ENCODE measurements around the gene RGS17.

The RGS17 gene

DNA sequence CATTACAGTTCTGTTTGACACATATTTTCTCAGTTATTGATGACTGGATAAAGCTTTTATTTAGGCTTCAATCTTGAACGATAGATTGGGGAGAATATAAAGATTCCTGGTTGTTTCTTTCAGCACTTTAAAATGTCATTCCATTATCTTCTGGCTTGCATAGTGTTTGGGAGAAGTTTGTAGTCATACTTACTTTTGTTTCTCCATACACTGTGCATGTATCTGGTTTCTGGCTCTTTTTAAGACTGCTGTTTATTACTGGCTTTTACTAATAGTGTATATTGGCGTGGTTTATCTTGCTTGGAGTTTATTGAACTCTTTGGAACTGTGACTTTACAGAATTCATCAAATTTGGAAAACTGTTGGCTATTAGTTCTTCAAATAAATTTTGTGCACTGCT, 49.2 kb downstream of the RGS17 start:
- no peak for DNase-seq

DNA sequence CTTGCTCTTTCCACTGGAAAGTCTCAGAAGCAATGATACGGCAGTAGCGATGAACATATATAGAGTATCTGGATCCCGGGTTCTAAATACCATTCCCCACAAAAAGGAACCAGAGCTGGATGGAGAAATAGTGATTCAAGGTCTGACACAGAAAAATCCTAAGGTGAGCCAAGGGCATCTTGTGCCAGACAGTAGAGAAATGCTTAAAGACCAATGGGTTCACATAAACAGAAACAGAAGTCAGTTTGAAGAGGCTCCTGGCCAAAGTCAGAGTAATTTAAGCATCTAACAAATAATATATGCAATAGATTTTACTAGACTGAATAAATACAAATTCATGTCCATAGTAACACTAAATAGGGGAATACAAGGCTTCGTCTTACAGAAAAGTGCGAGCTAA, 54.7 kb downstream of the RGS17 start:
- no peak for DNase-seq

DNA sequence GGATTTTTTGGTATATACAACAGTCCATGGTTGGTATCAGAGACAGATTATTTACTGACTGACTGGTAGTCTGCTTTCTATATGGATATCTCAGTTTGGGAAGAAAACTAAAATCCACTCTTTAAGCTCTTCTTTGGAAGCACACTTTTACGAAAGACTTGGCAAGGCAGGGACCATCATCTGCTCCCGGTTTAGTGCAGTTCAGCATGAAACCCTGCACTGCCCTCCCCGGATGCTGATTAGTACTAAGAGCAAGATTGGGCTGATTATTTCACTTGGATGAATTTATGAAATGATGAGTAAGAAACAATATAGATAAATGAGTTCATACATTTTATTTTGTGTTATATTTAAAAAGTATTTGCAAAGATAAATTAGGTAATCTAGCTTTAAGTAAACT, 56.3 kb downstream of the RGS17 start:
- no peak for DNase-seq

DNA sequence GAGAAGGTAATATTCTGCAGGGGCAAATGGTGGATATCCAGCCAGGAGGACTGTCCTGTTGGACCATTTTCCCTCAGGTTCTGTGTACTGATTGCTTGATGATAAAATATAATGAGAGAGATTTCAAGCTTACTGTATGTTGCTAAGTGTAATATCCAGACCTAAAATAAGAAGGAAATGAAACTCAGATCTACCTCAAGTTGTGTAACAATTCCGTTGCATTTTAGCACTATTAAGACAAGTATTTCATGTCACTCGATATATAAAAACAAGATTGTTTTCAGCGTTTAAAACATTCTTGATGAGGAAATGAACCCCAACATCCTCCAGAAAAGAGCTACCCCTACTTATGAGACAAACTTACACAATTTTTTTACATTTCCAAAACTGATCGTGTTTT, 57.2 kb downstream of the RGS17 start:
- no peak for DNase-seq

DNA sequence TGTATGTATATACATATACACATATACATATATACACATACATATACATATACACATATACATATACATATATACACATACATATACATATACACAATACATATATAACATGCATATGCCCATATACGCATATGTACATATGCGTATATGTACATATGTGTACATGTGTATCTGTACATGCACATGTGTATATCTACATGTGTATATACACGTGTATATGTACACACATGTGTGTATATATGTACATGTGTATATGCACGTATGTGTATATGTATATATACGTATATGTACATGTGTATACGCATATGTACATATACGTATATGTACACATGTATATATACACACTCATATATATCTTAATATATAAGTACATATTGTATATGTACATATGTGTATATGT, 60.3 kb downstream of the RGS17 start:
- no peak for DNase-seq

DNA sequence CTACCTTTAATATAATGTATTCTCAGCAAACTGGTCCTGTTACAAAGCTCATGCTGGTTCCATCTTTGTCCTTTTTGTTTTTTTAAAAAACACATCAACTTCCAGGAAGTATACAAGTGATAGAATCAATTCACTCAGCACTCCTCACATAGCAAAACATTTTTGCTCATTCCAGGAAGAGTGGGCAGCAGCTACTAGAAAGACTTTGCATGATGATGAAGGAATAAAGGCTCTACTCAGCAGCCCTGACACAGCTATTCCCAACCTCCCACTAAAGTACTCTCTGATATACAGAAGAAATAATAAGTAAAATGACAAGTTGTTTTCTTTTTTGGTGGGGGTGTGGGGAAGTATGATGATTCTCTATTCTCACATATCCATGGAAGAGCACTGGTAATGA, 61.2 kb downstream of the RGS17 start:
- DNase-seq, result no peak

DNA sequence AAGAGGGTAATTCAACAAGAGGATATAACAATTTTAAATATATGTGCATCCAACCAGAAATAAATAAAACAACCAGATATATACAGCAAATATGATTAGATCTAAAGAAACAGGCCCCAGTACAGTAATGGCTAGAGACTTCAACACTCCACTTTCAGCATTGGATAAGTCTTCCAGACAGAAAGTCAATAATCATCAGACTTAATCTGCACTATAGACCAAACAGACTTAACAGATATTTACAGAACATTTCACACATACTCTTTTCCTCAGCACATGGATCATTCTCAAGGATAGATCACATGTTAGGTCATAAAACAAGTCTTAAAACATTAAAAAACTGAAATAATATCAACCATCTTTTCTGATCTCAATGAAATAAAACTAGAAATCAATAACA, 65.9 kb downstream of the RGS17 start:
- no peak for DNase-seq

DNA sequence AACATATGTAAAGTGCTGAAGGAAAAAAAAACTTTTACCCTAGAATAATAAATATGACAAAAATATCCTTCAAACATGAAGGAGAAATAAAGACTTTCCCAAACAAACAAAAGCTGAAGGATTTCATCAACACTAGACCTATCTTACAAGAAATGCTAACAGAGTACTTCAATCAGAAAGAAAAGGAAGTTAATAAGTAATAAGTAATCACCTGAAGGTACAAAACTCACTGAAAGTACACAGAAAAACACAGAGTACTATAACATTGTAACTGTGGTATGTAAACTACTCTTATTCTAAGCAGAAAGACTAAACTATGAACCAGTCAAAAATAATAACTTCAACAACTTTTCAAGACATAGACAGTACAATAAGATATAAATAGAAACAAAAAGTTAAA, 67.1 kb downstream of the RGS17 start:
- DNase-seq, result no peak

DNA sequence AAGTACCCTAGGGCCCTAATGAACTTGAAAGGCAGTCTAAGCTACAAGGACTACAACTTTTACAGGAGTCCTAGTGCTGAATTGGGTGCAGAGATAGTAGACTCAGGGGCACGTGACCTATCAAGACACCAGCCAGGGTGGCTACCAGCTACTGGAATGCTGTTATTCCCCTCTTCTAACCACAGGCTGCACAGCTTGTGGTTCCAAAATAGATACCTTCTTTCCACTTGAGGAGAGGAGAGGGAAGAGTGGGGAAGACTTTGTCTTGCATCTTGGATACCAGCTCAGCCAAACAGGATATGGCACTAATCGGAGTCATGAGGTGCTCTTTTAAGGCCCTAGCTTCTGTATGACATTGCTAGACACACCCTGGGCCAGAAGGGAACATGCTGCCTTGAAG, 68.6 kb downstream of the RGS17 start:
- no peak for DNase-seq

DNA sequence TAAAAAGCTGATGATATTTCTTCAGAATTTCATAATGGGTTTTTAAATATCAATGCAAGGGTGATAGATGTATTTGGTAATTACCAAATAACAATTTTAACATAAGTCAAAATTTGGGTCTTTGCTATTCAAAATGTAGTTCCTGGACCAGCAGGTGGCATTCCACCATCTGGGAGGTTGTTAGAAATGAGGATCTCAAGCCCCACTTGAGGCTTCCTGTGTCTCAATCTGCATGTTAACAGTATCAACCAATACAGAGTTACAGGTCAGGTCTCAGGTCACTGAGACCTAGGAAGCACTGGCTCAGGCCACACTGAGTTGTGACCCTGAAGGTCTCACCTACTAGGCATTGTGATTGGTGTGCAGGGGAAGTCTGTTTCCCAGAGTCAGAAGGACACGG, 71.3 kb downstream of the RGS17 start:
- no peak for DNase-seq

DNA sequence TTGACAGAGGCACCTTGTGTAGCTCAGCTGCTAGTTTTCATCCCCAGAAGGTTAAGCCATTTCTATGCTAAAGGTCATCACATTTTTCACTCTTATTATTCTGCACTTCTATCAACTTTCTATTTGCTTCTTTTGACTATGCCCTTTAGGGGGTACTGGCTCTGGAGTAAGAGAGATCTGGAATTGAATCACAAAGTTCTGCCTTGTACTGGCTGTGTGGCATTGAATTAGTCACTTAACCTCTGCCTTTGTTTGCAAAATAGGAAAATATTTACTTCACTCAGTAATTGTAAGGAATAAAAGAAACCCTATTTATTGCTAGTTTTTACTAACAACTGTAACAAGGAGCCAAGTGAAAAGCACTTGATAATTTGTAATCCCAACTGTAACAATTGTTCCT, 71.8 kb downstream of the RGS17 start:
- DNase-seq, result no peak

DNA sequence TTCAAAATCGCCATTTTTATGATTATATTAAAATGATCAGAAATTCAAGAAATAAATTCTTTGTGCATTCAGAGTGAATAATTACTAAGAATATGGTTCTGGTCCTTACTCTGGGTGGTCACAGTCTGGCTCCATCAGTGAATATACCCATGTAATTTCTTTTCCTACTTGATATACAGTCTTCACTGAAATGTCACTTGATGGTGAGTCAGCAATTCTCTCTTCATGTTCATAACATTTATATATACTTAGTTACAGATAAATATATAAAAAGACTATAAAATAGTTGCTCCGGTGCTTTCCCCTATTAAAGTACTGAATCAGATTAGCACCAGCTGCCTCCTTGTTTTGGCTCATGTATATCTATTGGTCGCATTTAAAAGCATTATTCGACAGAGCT, 72.2 kb downstream of the RGS17 start:
- DNase-seq, result no peak

DNA sequence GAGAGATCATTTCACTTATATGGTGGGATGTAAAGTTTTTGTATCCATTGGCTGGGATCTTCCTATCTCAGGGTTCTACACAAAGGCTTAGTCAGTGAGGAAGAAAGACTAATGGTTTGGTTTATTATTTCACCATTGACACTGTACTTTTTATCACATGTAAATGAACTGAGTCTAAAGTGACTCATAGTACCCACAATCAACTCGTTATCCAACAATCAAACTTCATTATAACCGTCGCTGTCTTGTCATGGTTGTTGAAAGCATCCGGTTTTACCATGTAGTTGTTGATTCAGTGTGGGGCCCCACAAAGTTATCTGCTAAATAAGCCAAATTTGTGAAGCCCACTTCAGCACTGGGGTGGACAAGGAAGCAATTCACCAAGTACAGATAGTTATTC, 72.8 kb downstream of the RGS17 start:
- no peak for DNase-seq

DNA sequence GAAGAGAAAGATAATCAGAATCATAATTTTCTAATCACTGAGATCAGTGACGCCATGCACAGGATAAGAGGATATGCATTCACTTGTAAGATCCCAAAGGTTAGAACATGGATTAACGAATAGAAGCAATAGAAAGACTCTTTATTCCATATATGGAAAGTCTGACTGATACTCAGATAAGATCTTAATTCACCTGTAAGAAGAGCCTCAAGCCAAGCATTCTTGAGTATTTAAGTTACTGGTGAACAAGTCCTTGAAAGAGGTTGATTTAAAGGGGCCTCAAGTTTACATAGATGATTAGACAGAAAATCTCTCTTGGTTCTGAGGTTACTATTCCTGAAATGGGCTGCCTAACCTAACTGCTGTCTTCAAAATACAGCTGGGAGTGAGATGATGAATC, 74.8 kb downstream of the RGS17 start:
- no peak for DNase-seq

DNA sequence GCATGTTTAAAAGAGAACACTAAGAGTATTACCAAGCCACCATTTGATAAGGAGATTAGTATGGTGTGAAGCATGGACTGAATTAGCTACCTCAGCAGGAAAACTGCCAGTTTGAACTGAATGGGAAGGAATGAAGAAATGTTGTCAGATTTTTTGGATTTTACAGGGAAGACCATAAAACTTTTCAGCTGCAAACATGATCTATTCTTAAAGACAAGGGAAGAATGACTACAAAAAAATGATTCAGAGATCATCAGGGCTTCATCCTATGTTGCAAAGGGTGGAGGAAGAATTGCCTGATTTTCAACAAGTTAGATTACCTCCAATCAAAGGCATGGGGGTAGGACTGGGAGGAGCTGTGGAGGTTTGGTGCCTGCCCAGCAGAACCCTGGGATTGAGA, 79.3 kb downstream of the RGS17 start:
- DNase-seq, result no peak

DNA sequence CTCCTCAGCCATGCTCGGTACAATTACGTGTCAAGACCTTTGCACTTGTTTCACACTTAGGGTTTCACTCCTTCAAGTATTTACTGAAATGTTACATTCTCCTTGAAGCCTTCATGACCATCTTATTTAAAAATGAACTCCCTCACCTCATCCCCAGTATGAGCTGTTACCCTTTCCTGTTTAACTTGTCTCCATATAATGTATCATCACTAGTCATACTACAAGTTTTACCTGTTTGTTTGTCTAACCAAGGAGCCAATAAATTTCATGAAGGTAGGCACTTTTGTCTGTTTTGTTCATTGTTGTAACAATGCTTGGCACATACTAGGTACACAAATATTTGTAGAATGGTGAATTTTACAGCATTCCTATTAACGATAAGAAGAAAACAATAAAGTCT, 82.5 kb downstream of the RGS17 start:
- no peak for DNase-seq

DNA sequence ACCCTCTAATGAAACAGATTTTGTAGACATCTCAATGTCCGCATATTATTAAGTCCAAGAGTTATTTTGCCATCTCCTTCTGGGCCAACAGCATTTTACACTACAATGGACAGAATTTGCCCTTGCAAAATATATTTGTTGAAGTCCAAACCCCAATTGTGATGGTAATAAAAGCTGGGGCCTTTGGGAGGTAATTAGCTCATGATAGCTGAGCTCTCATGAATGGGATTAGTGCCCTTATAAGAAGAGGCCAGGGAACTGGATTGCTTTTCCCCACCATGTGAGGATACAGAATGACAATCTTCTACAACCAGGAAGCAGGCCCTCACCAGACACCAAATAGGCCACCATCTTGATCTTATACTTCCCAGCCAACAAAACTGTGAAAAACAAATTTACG, 83.7 kb downstream of the RGS17 start:
- no peak for DNase-seq

DNA sequence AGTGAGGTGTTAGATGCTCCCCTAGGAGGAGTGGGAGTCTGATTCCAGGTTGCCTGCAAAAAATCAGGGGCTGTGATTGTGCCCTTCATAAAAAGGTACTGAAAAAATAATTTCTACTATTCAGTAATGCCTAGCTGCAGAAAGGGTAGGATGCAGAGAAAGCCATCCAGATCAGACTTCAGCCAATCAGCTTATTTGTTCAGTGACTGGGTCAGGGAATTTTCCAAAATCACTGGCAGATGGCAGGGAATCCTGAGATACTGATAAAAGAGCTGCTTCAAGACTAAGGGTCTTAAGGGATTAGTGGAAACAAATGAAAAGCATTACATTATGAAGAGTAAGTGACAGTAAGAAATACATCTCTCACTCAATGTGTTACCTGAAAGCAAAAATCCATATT, 85.8 kb downstream of the RGS17 start:
- no peak for DNase-seq

DNA sequence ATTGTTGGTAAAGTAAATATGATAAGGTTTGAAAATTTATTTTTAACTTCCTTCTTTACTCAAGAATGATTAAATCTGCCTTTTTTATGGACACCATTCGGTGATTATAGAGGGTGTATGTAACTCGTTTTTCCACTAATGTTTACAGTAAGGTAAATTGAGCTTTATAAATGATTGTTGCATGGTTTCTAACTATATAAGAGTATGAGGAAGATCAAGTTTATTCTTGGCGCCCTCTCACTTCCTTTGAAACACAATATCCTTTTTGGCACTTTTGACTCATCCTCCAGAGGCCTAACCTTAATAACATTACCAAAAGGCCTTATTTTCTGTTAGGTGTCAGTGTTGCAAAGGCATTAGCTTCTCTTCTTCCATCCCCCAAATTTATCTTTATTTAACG, 86.8 kb downstream of the RGS17 start:
- no peak for DNase-seq

DNA sequence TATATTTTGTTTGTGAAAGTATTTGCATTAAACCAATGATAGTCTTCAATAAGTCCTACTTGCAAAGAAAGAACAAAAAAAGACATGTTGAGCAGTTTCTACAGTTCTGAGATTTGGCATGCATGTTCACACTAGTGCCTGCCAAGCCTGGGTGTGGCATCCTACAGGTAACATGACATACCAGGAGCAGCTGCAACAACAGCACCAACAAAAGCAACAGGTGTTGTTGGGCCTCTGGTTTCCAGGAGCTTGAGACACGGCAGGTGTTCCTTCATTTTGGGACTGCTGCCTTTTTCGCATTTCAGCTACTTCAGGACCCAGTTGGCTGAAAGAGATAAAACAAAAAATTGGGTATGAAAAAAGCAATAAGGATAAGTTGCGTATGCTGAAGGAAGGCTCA, 87.4 kb downstream of the RGS17 start:
- no peak for DNase-seq

DNA sequence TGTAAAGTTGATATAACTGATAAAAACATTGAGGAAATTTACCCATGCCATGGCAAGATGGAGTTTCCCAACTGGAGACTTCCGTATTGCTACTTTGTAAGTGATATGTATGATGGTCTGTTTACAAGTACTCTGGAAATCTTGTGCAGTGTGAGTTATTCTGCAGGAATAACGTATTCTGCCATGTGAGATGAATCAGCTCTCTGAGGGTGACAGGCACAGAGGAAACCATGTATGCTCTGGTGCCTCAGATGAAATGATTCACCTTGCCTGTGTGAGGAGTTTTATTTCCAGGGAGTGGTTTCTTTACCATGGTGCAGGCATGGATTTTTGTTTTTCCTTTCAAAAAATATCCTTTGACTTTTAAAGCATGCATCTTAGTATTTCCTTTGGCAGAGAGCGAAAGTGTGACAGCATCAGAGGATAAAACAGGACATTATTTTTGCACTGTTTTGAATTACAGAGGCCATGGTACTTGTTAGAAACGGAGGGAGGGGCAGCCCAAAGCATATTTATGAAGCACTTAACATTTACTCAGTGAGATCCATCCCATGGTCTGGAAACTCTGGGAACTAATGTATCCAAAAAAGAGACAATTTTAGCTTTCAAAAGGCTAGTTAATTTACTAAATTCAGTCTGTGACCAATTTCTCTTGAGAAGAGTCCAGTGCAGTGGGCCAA, 92.6 kb downstream of the RGS17 start:
- DNase-seq, result no peak

DNA sequence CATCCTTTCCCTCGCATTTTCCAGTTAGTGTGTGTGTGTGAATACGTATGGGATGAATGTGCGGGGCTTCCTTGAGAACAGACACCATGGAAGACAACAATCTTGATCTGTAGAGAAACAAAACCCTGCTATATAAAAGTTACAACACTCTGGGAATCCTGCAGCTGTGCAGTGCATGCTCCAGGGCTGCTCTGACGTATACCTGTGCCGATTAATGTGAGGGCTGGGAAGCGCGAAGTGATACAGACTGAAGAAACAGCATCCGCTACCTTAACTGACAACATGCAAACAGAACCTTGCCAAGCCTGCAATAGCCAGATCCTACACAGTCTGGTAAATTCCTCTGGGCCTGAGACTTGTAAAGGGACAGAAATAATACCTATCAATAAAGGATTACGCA, 96.9 kb downstream of the RGS17 start:
- no peak for DNase-seq

DNA sequence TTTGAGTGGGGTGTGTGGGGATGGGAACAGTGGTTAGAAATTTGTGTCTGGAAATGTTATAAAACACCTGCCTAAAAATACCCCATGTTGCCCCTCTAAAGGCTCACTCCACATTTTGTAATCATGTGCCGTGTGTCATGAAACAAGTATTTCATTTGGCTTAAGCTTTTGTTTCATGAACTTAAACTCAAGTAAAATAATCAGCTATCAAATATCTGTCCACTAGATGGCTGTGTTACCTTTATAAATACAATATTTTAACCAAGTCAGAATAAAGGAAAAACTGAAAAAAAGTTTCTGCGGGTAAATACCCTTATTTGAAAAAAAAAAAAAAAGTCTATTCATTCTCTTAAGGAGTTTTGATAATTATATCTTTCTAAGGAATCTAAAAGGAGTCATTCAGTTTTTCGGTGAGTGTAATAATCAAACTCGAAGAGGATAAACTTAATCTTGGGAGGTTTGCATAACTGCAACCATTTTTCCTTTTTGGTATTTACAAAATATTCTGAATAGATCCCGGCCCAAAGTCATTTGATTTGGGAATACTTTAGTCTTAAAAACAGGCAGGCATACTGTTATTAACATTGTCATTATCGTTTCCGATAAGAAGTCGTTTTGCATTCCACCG, 98.7 kb downstream of the RGS17 start:
- DNase-seq, result no peak

DNA sequence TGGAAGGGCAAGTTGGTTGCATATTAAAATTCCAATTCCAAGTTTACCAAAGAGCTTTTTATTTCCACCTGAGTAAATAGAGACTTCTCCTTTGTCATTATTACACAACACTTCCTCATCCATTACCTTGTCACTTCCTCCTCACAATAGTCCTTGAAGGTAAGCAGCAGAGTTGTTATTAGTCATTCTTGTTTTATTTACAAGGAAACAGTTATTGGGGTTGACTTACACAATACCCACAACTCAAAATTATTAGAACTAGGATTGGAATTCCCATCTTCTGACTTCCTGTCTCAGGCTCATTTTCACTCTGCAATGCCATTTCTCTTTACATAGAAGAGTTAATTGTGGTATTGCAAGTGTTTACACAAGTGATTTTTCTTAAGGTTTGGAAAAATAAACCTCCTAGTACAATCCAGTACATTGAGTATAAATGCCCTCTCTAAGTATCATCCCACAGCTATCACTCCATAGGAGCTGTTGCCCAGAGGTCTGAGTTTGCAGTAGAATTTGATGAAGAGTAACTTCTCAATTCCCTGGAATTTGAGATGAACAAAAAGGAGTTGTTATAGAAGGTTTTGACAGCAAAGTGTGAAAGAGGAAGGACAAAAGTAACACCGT, 99.6 kb downstream of the RGS17 start:
- DNase-seq, result no peak

DNA sequence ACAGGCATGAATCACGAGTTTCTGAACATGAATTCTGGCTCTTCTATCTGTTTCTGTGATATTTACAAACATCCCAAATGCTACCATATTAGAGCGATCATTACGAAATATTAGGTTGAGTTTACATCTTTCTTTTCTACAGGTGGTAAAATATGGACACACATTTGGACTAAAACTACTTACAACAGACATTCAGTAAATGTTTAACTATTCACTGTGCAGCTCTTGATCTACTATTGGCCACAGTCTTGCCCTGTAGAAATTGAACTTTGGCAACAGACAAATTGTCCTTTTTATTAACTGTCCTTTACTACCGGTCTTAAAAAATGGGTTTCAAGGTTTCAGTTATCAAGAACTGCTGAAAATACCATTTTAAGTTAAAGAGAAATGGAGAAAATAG, 102.1 kb downstream of the RGS17 start:
- DNase-seq, result no peak
